ENCODE measurements around the gene MRPS31.

Gene MRPS31

DNA sequence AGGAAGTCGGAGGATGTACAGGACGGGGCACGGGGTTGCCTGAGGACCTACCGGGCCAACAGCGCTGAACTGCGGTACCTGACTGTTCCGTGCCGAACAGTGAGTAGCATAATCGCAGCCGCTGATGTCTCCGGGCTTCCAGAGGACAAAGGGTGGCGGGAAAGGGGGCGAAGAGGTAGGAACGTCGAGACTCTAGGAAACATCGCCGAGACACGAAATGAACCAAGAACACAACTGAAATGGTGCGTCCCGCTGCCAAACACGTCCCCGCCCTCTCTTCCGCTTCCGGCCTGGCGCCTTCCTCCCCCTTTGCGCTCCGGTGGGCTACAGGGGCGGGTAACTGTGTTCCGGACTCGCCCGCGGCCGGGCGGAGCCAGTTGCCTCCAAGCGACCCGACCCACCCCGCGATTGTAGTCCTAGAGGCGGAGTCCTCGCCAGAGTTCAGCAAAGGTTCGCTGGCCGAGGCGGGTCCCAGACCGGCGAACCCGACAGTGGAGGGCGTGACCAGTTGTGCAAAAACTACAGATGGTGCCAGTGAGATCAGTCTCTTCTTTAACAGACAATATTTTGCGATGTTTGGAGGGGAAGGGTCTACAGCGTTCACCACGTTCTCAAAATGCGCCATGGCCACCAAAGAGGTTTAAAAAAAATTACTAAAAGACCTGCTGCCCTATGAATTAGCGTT is at the start of gene MRPS31:
Gene MRPS31, minus strand, starts transcription at position 257 of the 685 bp plus-strand sequence. Its CDS starts 54 bp downstream, at position 203.
- peak; percentile 93 for DNase-seq

DNA sequence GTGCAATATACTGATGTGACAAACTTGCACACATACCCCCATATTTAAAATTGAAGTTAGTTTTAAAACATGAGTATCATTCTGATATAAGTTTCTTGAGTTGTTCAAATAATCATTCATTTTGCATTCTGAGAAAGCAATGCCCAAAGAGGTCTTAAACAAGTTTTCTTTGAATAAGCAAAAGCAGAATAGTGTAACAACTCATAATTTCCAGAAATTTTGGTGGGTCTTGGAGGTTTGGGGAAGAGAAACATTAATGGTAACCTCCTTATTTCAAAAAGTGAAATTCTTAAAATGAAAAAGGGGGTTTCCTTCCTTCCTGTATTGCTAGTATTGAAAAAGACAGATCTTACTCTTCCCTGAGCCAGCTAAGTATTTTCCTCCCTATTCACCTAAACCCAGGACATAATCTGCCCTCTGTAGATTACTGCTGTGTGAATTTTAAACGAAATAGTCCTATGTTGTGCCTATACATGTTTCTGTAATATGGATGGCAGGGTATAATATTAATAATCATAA is 48.9 kb upstream of the MRPS31 start:
- DNase-seq, result no peak

DNA sequence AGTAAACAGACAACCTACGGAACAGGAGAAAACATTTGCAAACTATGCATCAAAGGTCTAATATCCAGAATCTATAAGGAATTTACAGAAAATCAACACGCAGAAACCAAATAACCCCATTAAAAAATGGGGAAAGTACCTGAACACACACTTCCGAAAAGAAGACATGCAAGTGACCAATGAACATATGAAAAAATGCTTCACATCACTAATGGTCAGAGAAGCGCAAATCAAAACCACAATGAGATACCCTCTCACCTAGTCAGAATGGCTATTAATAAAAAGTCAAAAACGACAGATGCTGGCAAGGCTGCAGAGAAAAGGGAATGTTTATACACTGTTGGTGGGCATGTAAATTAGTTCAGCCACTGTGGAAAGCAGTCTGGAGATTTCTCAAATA is 47.9 kb upstream of the MRPS31 start:
- no peak for DNase-seq

DNA sequence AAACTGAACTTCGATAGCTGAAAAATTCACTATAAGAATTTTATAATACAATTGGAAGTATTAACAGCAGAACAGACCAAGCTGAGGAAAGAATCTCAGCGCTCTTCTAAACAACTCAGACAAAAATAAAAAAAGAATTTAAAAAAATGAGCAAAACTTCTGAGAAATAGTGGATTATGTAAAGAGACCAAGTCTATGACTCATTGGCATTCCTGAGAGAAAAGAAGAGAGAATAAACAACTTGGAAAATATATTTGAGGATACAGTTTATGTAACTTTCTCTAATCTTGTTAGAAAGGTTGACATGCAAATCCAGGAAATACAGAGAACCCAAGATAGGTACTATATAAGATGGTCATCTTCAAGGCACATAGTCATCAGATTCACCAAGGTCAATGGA is 43.8 kb upstream of the MRPS31 start:
- DNase-seq, result no peak

DNA sequence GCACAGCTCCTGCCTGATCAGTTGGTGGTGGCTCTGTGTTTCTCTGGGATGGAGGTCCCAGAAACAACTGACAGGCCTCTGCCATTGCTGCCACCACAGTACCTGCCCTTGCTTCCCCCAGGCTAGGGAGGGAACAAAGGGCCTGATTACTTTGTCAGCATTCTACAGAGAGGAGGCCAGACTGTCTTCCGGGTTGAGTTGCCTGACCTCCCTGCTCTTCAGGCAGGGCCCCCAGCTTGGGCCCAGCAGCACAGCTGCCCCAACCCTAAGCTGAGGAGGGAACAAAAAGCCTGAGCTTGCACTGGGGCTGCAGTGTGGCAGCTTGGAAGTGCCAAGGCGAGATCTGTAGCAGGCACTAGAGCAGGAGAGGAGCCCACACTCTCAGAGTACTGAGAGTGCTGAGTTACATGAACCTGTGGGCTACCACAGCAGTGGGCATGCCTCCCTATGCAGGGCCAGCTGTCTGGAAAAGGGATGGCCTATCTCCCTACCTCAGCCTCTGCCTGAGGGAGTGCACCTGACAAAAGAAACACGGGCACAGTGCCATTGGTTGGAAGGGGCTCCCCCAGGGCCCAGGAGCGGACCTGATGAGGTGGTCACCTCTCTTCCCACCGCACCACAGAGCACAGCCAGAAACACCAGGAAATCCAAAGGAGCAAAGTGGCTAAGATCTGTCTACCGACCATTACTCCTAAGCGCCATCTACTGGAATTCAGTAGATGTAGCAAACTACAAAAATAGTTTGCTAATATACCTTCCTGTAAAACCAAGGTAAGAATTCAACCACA is 42.9 kb upstream of the MRPS31 start:
- DNase-seq, result no peak

DNA sequence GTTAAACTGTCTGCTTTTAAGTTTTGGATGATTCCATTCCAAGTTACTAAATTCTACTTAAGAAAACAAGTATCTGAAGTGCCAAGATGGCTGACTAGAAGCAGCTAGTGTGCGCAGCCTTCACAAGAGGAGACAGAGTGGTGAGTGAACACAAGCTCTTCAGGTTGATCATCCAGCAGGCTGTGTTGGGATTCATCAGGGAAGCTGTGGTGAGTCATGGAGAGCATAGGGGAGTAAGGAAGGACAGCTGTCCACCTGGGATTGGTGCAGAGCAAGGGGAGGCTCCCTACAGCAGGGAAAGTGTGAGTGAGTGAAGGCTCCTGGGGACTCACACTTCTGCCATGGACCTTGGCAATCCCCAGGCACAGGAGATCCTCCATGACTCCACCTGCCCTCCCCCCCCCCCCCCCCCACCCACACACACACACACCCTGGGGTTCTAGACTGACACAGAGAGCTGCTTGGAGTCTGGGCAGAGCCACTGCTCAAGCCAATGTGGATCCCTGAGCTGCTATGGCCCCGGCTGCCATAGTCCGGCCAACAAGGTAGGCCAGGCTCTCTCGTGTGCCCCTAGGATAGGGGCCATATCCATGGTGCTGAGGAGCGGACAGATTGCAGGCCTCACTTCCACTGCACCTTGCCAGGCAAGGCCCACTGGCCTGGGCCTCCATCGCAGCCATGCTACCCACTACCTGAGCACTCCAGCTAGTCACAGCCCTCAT is 41.9 kb upstream of the MRPS31 start:
- no peak for DNase-seq

DNA sequence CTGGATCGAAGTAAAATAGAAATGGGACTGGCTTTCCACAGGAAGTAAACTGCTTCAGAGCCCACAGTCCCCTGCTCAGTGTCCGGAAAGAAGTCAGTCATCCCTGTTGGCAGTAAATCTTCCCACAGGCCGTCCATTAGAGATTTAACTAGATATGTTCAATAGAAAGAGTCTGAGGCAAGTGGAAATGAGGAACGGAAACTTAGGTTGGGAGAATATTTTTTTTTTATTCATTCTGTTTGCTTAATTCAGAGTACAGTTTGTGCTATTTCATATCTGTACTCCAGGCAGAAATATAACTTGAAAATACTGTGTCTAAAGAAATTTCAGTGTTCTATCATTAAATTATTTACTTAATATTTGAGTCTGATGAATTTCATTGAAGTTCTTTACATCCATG is 41.1 kb upstream of the MRPS31 start:
- DNase-seq, result no peak

DNA sequence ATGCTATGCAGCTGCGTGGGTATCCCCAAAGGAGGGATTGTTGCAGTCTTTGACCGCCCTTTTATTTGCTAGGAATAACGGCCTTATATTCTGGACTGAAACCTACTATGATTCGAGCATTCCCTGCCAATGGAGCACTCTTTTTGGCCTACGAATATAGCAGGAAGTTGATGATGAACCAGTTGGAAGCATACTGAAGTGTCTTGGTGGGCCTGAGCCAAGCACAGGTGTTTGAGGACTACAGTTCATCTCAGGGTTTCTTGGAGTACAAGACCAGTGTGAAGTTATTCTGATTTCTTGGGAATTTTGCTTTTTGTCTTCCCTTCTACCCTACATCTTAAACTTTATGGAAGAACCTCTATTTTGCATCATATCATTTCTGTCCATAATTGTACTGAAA is 38.5 kb upstream of the MRPS31 start:
- no peak for DNase-seq

DNA sequence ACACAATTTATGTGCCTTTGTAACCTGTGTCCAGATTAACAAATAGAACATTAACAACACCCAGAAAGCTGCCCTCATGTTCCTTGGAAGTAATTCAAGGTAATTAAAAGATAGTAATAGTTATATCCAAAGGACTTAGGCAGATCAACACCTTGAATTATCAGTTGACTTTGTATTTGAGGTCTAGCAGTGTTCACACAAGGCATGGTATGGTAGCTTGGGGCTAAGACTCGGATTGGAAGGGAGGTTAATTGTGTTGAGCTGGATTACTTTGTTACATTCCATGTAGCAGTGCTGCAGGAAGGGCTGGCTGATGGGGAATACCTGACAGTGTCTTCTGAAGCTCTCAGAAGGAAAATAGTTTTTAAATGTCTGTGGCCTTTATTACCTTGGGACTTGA is 35.3 kb upstream of the MRPS31 start:
- no peak for DNase-seq

DNA sequence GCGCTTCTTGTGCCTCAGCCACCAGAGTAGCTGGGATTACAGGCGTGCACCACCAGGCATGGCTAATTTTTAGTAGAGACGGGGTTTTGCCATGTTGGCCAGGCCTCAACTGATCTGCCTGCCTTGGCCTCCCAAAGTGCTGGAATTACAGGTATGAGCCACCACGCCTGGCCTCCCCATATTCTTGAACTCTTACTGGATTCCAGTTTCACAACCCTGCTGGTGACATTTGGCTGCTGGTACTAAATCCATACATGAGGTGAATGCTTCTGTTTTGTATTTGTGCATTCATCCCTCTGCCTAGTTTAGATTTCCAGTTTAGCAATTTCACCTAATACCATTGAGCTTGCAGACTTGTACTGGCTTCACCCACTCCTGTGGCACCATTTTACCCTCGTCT is 32.3 kb upstream of the MRPS31 start:
- DNase-seq, result no peak

DNA sequence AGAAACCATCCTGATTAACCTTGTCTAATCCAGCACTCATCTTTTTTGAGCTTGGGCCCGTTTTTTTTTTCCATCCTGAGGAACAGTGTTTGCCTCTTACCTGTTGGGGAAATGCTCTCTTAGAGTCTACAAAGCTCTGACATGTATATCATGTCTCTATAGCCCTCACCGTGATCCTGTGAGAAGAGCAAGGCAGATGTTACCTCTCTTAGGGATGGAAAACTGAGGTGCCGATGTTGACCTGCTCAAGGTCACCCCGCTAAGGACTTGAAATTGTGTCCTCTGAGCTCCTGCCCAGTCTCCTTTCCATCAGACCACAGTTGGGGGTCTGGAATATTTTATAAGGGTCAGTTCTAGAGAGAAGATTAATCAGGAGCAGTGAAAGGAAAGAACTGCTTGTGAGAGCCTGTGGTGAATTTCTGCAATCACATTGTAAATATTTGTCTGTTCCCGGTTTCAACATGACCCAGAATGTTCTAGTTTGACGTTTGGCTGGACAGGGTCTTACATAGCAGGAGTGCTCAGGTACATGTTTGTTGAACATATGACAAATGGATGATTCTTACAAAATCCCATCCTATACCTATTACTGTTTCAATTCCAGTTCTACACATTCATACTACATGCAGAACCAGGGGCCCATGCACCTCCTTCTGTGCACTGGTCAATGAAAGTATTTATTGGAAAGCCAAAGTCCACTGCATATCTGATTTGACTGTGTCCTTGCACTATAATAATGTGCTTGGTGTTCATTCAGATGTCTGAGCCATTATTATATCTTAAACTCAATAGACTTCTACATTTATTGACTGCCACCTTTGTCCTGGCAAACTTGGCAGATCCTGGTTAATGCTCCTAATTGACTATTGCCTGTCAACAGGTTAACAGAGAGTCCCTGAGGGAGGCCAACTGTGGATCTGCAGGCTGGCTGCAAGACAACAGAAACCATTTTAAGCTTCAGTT is 30.5 kb upstream of the MRPS31 start:
- DNase-seq, result no peak

DNA sequence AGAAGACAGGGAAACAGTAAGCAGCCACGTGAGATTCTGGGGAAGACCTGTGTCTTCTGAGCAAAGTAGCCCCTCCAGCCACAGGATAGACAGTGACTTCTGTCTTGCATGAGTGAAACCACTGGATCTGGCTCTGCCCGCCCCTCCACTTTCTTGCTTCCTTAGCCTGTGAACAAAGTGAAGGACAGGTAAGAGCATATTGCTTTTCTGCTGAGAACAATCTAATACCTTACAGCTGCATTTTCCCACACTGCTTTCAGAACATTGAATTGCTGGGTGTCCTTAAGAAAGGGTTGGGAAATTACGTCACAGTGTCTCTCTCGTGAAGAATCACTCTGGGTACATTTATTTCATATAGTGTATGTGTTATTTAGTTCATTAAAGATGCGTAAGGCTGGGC is 29.6 kb upstream of the MRPS31 start:
- DNase-seq, result no peak

DNA sequence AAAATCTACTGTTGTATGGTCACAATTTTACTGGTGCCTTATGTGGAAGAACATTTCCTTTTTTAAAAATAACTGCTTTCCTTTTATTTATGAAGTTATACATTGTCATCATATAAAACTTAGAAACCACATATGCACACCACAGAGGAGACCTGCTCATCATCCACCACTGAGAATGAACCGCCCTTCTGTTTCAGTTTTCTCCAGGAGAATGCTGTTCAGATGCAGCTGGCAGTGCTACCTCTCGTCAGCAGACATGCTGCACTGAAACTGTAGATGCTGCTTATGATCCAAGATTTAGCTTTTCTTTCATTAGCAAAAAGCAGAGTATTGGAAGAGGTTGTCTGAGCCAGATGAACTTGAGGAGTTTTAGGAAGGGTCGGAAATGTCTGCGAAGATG is 28.5 kb upstream of the MRPS31 start:
- no peak for DNase-seq

DNA sequence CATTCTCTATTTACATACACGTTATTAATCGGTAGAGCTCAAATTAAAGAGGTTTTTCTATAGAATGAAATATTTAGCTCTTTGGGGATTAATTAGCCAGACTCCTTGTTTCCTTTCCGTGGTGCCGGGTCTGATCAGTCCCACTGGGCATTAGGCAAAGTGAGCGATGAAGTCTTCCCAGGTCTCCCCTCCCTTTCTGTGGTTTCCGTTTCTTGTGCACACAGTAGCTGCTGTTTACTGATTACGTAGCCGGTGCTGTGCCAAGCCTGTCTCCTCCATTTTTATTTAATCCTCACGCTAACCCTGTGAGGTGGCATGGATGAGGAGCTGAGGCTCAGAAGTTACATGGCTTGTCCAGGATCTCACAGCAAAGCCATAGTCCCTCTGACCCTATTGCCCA is 27.4 kb upstream of the MRPS31 start:
- DNase-seq, result no peak

DNA sequence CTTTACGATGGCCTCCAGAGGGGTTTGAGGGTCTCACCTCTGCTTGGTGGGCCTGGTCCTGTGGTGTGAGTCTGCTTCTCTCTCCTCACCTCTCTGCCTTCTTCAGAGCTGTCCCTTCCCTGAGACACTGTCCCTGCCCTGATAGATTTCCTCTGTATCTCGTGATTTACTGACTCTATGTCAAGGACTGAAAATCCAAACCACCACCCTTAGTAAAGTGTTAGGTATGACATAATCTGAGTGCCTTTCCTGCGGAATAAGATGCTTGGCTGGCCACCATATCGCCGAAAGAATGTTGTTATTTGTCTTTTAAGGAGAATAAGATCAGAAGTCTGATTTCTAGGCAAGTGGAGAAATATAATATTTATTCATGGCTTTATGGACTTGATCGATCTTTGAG is 25.7 kb upstream of the MRPS31 start:
- DNase-seq, result no peak

DNA sequence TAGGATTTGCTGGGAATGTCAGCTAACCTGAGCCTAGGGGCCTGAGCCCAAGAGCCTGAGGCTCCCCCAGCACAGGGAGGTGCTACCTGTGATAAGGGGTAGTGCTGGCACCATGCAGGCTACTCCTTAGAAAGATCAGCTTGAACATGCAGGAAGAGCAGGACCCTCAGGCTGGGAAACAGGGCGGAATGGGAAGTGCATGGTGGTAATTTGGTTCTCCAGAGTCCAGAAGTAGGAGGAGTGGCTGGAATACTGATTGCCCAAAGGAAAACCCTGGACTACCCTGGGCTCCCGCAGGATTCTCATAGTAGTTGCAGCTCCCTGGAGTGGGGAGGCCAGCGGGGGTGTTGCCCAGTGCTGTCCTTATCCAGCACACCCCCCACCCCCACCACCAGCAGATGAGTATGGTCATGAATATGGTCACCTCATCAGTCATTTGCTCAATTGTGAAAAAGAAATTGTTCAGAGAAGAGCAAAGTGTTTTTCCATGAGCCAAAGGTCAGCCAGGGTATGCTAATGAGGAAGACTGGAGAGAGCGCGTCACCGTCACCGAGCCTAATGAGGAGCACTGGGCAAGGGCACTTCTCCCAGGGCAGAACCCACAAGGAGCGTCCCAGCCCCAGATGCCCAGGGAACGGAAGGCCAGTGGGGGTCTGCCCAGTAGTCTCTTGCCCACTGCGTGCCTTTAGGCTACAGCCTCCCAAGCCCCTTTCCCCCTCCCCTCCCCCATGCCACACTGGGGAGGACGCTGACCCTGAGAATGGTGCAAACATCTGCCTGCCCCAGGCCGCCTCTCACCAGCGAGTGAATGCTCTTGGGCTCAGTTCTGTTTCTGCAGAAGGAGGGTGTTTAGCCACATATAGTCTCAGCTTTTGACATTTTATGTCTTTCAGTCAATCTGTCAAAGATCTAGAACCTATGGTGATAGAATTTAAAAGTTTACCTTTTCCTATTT is 23.7 kb upstream of the MRPS31 start:
- no peak for DNase-seq

DNA sequence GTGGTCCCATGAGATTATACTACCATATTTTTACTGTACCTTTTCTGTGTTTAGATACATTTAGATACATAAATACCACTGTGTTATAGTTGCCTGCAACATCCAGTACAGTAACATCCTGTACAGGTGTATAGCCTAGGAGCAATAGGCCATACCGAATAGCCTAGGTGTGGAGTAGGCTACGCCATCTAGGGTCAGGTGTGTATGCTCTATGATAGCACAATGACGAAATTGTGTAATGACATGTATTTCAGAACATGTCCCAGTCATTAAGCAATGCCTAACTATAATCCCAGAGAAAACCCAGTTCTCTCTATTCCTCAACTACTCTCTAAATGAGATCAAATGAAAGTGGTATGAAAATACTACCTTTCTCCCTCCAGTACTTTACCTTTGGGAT is 22.3 kb upstream of the MRPS31 start:
- no peak for DNase-seq

DNA sequence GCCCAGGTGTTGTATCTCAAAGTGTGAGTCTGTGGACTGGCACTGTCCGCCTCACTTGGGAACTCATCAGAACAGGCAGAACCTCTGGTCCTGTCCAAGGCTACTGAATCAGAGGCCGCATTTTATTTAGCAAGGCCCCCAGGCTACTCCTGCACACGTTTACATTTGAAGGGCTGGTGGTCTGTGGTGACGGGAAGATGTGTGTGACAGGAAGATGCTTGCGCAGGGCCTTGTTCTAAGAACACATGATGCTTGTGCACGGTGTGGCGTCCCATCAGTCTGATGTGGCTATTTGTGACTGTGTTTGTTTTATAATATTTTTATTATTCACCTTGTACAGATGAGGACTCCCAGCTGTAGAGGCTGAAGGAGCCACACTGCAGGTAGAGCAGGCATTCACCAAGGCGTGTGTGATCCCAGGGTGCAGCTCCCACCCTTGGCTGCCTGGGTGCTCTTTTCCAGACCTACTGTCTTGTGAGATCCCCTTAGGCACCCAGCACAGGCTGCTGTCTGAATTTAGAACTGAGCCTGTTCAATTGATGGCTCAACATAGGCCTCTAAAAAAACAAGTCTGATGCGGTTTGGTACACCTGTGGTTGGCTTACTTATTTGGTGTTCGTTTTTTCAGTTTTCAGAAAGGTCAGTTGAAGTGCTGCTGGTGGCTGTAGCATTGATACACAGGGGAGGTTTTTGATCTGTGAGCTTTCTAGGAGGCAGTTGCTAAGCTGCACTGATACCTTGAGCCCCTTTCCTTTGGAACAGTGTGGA is 21.5 kb upstream of the MRPS31 start:
- no peak for DNase-seq

DNA sequence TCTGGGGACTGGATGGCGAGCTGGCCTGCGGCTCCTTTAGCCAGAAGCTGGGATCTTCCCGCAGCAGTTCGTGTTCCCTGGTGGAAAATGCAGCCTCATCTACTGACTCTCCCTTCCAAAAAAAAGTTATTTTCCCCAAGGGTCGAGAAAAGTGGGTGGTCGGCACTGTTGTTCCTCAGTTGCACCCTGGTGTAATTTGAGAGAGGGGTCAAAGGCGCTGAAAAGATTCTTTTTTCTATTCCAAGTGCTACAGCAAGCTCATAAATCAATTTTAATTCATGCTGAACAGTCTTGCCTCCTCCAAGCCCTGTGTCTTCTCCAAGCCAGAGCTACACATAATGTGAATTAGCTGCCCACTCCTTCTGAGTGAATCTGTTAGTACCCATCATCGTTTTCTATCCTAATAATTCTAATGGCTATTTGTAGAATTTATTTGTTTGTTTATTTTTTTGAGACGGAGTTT is 19.2 kb upstream of the MRPS31 start:
- no peak for DNase-seq

Data from activated CD4-positive, alpha-beta T cell treated with anti-CD3 and anti-CD28 coated beads for 1 hour (primary cell).